Activated CD8-positive, alpha-beta T cell treated with anti-CD3 and anti-CD28 coated beads for 36 hours (primary cell): ENCODE results near the gene DEFB129. TPM values are rescaled to one million over a fixed set of nuclear protein-coding genes. Genes with fewer than 3 reads are reported as not detected.

ENCODE experiments used
- ATAC-seq: fragments of 200-7000 bp; cut with Tn5 transposase; one replicate; pipeline ENCODE4 v1.10.0; 2021; ENCODE audit warnings: mild to moderate bottlenecking, moderate library complexity
- CTCF ChIA-PET: fragments of 350-600 bp; sonication (Branson Sonifier 250); formaldehyde crosslinking; loops from one replicate; lab custom pipeline; 2021; ENCODE audit warnings: antibody characterized with exemption; lab: Charles Lee
- POLR2A ChIA-PET: fragments of 350-600 bp; sonication (Branson Sonifier 250); formaldehyde crosslinking; loops from one replicate; lab custom pipeline; 2021; ENCODE audit warnings: antibody characterized with exemption; lab: Charles Lee
- DNase-seq: peaks from one replicate; pipeline ENCODE4 v3.0.0-alpha.2; 2020
- H3K27ac Mint-ChIP-seq: one replicate; pipeline ENCODE4 v1.8.0; 2021; ENCODE audit warnings: mild to moderate bottlenecking, mixed read lengths
- H3K27me3 Mint-ChIP-seq: one replicate; pipeline ENCODE4 v1.8.0; 2021; ENCODE audit warnings: mixed read lengths
- H3K36me3 Mint-ChIP-seq: one replicate; pipeline ENCODE4 v1.8.0; 2021; ENCODE audit warnings: low read depth, mixed read lengths
- H3K4me1 Mint-ChIP-seq: one replicate; pipeline ENCODE4 v1.8.0; 2021; ENCODE audit warnings: low read depth, mixed read lengths
- H3K4me3 Mint-ChIP-seq: one replicate; pipeline ENCODE4 v1.8.0; 2021; ENCODE audit warnings: mild to moderate bottlenecking, moderate library complexity, mixed read lengths
- H3K9me3 Mint-ChIP-seq: one replicate; pipeline ENCODE4 v1.8.0; 2021; ENCODE audit warnings: mixed read lengths
- intact Hi-C: fragments of 100-400 bp; cut with micrococcal nuclease; formaldehyde crosslinking; loops from one replicate; pipeline ENCODE4 v1.10.0; 2022
- total RNA-seq, 2 experiments: library from RNA; stranded (reverse); gene quantifications; one replicate each; pipeline ENCODE4 v1.2.3, GENCODE V29; 2021
- TF ChIP-seq, protein P1 (sequence below): fragments of 200-600 bp; IDR thresholded peaks from one replicate; pipeline ENCODE4 v1.8.0; 2022; ENCODE audit warnings: antibody characterized with exemption, mild to moderate bottlenecking

Gene DEFB129, protein sequence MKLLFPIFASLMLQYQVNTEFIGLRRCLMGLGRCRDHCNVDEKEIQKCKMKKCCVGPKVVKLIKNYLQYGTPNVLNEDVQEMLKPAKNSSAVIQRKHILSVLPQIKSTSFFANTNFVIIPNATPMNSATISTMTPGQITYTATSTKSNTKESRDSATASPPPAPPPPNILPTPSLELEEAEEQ
- not detected for total RNA-seq

DNA sequence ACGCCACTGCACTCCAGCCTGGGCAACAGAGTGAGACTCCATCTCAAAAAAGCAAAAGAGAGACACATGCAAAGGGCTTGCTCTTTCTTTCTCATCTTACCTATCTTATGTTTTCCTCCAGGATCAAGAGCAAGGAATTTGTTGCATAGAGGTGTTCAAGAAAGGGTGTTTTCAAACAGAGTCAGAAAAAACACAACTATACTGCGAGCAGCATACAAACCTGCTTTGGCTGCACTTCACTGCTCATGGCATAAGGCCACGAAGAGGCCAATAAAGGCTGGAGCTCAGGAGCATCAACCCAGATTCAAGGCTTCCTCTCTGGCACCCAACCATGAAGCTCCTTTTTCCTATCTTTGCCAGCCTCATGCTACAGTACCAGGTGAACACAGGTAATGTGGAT, at the start of gene DEFB129:
TSS of gene DEFB129 (plus strand) at position 301 of the 400 bp plus-strand sequence. CDS start at position 332, 31 bp downstream.
- intact Hi-C loops, result no loop called here
- no peak within 1 kb of the TSS for H3K4me3 Mint-ChIP-seq
- POLR2A ChIA-PET, result interaction anchor here (1.0 to 1.5 kb wide), 4 partner anchors 11 to 118 kb away, joined by 3 read pairs; no protein-coding TSS in a partner anchor

DNA sequence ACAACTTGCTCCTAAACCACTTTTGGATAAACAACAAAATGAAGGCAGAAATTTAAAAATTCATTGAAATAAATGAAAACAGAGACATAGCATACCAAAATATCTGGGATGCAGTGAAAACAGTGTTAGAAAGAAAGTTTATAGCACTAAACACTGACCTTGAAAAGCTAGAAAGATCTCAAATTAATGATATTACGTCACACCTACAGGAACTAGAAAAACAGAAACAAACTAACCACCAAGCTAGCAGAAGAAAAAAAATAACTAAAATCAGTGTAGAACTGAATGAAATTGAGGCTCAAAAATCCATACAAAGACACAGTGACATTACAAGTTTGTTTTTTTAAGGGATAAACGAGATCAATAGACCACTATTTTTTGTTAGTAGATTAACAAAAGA, 42.8 kb upstream of the DEFB129 start:
- H3K4me3 Mint-ChIP-seq, result no peak overlapping the region
- no peak for DNase-seq
- TF ChIP-seq, protein P1, sequence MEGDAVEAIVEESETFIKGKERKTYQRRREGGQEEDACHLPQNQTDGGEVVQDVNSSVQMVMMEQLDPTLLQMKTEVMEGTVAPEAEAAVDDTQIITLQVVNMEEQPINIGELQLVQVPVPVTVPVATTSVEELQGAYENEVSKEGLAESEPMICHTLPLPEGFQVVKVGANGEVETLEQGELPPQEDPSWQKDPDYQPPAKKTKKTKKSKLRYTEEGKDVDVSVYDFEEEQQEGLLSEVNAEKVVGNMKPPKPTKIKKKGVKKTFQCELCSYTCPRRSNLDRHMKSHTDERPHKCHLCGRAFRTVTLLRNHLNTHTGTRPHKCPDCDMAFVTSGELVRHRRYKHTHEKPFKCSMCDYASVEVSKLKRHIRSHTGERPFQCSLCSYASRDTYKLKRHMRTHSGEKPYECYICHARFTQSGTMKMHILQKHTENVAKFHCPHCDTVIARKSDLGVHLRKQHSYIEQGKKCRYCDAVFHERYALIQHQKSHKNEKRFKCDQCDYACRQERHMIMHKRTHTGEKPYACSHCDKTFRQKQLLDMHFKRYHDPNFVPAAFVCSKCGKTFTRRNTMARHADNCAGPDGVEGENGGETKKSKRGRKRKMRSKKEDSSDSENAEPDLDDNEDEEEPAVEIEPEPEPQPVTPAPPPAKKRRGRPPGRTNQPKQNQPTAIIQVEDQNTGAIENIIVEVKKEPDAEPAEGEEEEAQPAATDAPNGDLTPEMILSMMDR, result no peak
- H3K27me3 Mint-ChIP-seq, result peaks cover 59% of the 10 kb centered on the region
- H3K9me3 Mint-ChIP-seq, result peaks cover 8% of the 10 kb centered on the region
- intact Hi-C loops, result no loop called here
- CTCF ChIA-PET, result no interaction called here
- POLR2A ChIA-PET, result no interaction called here
- H3K27ac Mint-ChIP-seq, result no peak overlapping the region
- no peaks in the 10 kb centered on the region for H3K4me1 Mint-ChIP-seq
- ATAC-seq, result no peak
- no peaks in the 10 kb centered on the region for H3K36me3 Mint-ChIP-seq

More for the DNA sequence above, at the start of gene DEFB129:
- Mint-ChIP-seq H3K9me3 (peaks cover 4% of the 10 kb centered on the region), H3K27me3 (peaks cover 2% of the 10 kb centered on the region), H3K36me3 (no peaks in the 10 kb centered on the region), H3K27ac (peak within 1 kb of the TSS; percentile 30), H3K4me1 (peaks cover 18% of the 10 kb centered on the region)
- TF ChIP-seq, protein P1, result no peak
- CTCF ChIA-PET, result interaction anchor here (1.0 to 5.2 kb wide), 5 partner anchors 13 to 103 kb away, joined by 3 to 25 read pairs (median 5); no protein-coding TSS in a partner anchor
- no peak for DNase-seq
- no peak for ATAC-seq

DNA sequence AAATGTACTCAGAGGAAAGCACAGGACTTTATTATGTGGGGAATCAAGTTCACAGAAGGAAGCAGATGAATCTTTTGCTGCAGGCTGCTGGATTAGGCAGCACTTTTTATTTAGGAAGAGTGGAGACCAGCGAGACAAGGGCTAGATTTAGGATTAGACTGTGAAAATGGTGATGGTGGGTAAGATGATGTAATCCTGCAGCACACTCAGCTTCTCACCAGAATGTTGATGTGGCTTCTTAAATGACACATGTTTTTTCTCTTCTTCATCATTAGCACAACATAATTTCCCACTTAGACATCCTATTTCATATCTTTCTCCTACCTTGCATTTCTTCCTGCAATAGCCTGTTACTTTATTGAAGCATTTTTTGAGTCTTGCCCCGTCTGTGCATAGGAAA, 39.3 kb upstream of the DEFB129 start:
- TF ChIP-seq, protein P1, result no peak
- H3K27me3 Mint-ChIP-seq, result peaks cover 55% of the 10 kb centered on the region
- no peak overlapping the region for H3K27ac Mint-ChIP-seq
- H3K4me1 Mint-ChIP-seq, result no peaks in the 10 kb centered on the region
- no peak for DNase-seq
- H3K9me3 Mint-ChIP-seq, result peaks cover 12% of the 10 kb centered on the region
- ChIA-PET CTCF (no interaction called here), POLR2A (no interaction called here)
- no peaks in the 10 kb centered on the region for H3K36me3 Mint-ChIP-seq
- H3K4me3 Mint-ChIP-seq, result no peak overlapping the region
- no peak for ATAC-seq
- intact Hi-C loops, result no loop called here

DNA sequence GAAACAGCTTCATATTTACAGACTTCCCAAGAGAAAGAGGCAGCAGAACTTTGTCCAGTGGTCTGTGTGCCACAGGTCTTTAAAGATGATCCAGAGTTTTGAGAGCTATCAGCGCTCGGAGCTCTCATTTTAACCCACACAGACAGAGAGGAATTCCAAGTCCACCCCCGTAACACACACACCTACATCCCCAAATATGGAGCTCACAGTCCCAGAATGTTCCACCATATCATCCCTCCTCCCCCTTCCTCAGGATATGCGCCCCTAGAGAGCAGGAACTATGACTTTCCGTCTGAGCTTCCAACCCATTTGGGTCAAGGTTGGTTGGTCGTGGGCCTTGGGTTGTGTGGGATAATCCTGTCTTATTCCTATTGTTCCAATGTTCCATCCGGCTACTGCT, 37.4 kb upstream of the DEFB129 start, which contains the start of gene DEFB128:
TSS of gene DEFB128 (minus strand) at position 101 of the 400 bp plus-strand sequence. CDS start at position 13, 88 bp downstream.
- no peak within 1 kb of the TSS for H3K27ac Mint-ChIP-seq
- no peaks in the 10 kb centered on the region for H3K36me3 Mint-ChIP-seq
- intact Hi-C loops, result no loop called here
- peaks cover 39% of the 10 kb centered on the region for H3K27me3 Mint-ChIP-seq
- ChIA-PET POLR2A (no interaction called here), CTCF (interaction anchor here (0.8 kb wide), 1 partner anchor 10 kb away, joined by 3 read pairs; no protein-coding TSS in a partner anchor)
- DNase-seq (no peak), ATAC-seq (no peak)
- no peaks in the 10 kb centered on the region for H3K4me1 Mint-ChIP-seq
- TF ChIP-seq, protein P1, result no peak
- peaks cover 8% of the 10 kb centered on the region for H3K9me3 Mint-ChIP-seq
- H3K4me3 Mint-ChIP-seq, result no peak within 1 kb of the TSS

DNA sequence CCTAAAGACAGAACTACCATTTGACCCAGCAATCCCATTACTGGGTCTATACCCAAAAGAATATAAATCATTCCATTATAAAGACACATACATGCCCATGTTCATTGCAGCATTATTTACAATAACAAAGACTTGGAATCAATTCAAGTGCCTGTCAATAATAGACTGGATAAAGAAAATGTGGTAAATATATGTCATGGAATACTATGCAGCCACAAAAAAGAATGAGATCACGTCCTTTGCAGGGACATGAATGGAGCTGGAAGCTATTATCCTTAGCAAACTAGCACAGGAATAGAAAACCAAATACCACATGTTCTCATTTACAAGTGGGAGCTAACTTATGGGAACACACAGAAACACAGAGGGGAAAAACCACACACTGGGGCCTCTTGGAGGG, 28.8 kb upstream of the DEFB129 start:
- Mint-ChIP-seq H3K36me3 (no peaks in the 10 kb centered on the region), H3K9me3 (no peaks in the 10 kb centered on the region), H3K27me3 (peaks cover 2% of the 10 kb centered on the region), H3K4me3 (no peak overlapping the region), H3K27ac (no peak overlapping the region), H3K4me1 (no peaks in the 10 kb centered on the region)
- POLR2A ChIA-PET, result no interaction called here
- ATAC-seq, result no peak
- TF ChIP-seq, protein P1, result no peak
- CTCF ChIA-PET, result no interaction called here
- intact Hi-C loops, result no loop called here
- no peak for DNase-seq
